Stimulated activated naive CD4-positive, alpha-beta T cell (primary cell): ENCODE measurements around the gene CDR2L.
A peak's percentile ranks its signal among the peaks of the same experiment; 100 is the strongest.
"Not testable (repeated sequence)": the region's sequence is repeated elsewhere in the genome, so short reads cannot be mapped to it uniquely, and the experiment has no call there.

ENCODE experiments used
- DNase-seq, 6 experiments: peaks; one replicate each; lab custom pipeline; 2025; lab: John Stamatoyannopoulos, UW

Gene CDR2L

GRCh38 chr17:74981979-74982662 lies 5.3 kb upstream of the CDR2L start:
- DNase-seq = peak; percentile 71 to 84 (median 76)

GRCh38 chr17:74982663-74983313 lies 4.6 kb upstream of the CDR2L start:
- DNase-seq = not testable (repeated sequence)

- no peak for DNase-seq
Observed at GRCh38 chr17:74986206-74986576, 1.2 kb upstream of the CDR2L start.

GRCh38 chr17:74987909-74988711 lies 678 bp downstream of the CDR2L start:
- peak in 3 of 6 experiments; percentile 29 to 39 (median 32) for DNase-seq

- DNase-seq = no peak
Observed at GRCh38 chr17:74990581-74991105, 3.2 kb downstream of the CDR2L start.

- no peak for DNase-seq
Observed at GRCh38 chr17:74992223-74992622, 4.8 kb downstream of the CDR2L start.

- no peak for DNase-seq
Observed at GRCh38 chr17:74994440-74994839, 7.0 kb downstream of the CDR2L start.

GRCh38 chr17:74995847-74996246 lies 8.4 kb downstream of the CDR2L start:
- DNase-seq = no peak

- no peak for DNase-seq
Observed at GRCh38 chr17:74998783-74999182, 11.4 kb downstream of the CDR2L start.

- DNase-seq = no peak
Observed at GRCh38 chr17:74999523-74999922, 12.1 kb downstream of the CDR2L start.

GRCh38 chr17:75001915-75002843 lies 14.7 kb downstream of the CDR2L start:
- DNase-seq = no peak

- DNase-seq = no peak
Observed at GRCh38 chr17:75003070-75003956, 15.9 kb downstream of the CDR2L start.

GRCh38 chr17:75003957-75004355 lies 16.5 kb downstream of the CDR2L start:
- no peak for DNase-seq

- DNase-seq = no peak
Observed at GRCh38 chr17:75004371-75004770, 16.9 kb downstream of the CDR2L start.

GRCh38 chr17:75005291-75005690 lies 17.9 kb downstream of the CDR2L start:
- DNase-seq = no peak

- DNase-seq = not testable (repeated sequence)
Observed at GRCh38 chr17:75006084-75006483, 18.7 kb downstream of the CDR2L start.

GRCh38 chr17:75006653-75007052 lies 19.2 kb downstream of the CDR2L start:
- DNase-seq = peak in 1 of 6 experiments; percentile 3

- no peak for DNase-seq
Observed at GRCh38 chr17:75008373-75008772, 20.9 kb downstream of the CDR2L start.

GRCh38 chr17:75009139-75009724 lies 21.8 kb downstream of the CDR2L start:
- DNase-seq = no peak
